Hippocampal formation (tissue), 2 donors: ENCODE results near the gene LANCL1.

Source experiments
- DNase-seq, 2 donors: peaks; one replicate each; lab custom pipeline; 2025; lab: John Stamatoyannopoulos, UW

Gene LANCL1

GRCh38 chr2:210476194-210477128 is at the start of gene LANCL1:
Gene LANCL1, minus strand, starts transcription at chr2:210476759. Its CDS starts 363 bp downstream, at chr2:210476396.
- DNase-seq = peak; percentile 96 to 97

- no peak for DNase-seq
Measured at GRCh38 chr2:210524533-210524932, 48.0 kb upstream of the LANCL1 start.

GRCh38 chr2:210523650-210524289 is 47.2 kb upstream of the LANCL1 start:
- no peak for DNase-seq

- no peak for DNase-seq
Measured at GRCh38 chr2:210522399-210522798, 45.8 kb upstream of the LANCL1 start.

GRCh38 chr2:210519594-210519993 is 43.0 kb upstream of the LANCL1 start:
- peak; percentile 17 to 40 for DNase-seq

GRCh38 chr2:210517264-210517663 is 40.7 kb upstream of the LANCL1 start:
- DNase-seq = no peak

- DNase-seq = no peak
Measured at GRCh38 chr2:210515911-210516310, 39.4 kb upstream of the LANCL1 start.

GRCh38 chr2:210503725-210504191 is 27.2 kb upstream of the LANCL1 start:
- DNase-seq = peak; percentile 73 to 93

GRCh38 chr2:210503001-210503623 is 26.6 kb upstream of the LANCL1 start:
- peak; percentile 70 to 83 for DNase-seq

GRCh38 chr2:210496512-210496911 is 20.0 kb upstream of the LANCL1 start:
- no peak for DNase-seq

GRCh38 chr2:210493528-210493927 is 17.0 kb upstream of the LANCL1 start:
- DNase-seq = no peak

- no peak for DNase-seq
Measured at GRCh38 chr2:210481601-210482175, 5.1 kb upstream of the LANCL1 start.

- no peak for DNase-seq
Measured at GRCh38 chr2:210480764-210481163, 4.2 kb upstream of the LANCL1 start.

- DNase-seq = no peak
Measured at GRCh38 chr2:210480079-210480478, 3.5 kb upstream of the LANCL1 start.

- no peak for DNase-seq
Measured at GRCh38 chr2:210478661-210479060, 2.1 kb upstream of the LANCL1 start.

GRCh38 chr2:210477496-210477895 is 937 bp upstream of the LANCL1 start:
- DNase-seq = no peak

- DNase-seq = no peak
Measured at GRCh38 chr2:210475706-210476105, 853 bp downstream of the LANCL1 start.

- DNase-seq = no peak
Measured at GRCh38 chr2:210474776-210475175, 1.8 kb downstream of the LANCL1 start.

- no peak for DNase-seq
Measured at GRCh38 chr2:210461401-210461800, 15.2 kb downstream of the LANCL1 start.

GRCh38 chr2:210460322-210461227 is 16.0 kb downstream of the LANCL1 start:
- DNase-seq = peak; percentile 36 to 87

GRCh38 chr2:210459880-210460279 is 16.7 kb downstream of the LANCL1 start:
- DNase-seq = no peak
